ENCODE data around the gene RNF43. TPM values are rescaled to one million over a fixed set of nuclear protein-coding genes. Genes with fewer than 3 reads are reported as not detected.

RNF43 gene
- total RNA-seq, 4 donors from 2014 or later: 6.4 to 13.8 (median 8.1) TPM

Other genes starting within 250 kb of the RNF43 start
- gene EPX, start 224.8 kb downstream of the RNF43 start, total RNA-seq: not detected
- 10 to 100 TPM in 2 of 4 donors, 1 to 10 TPM in 2; 5.3 to 10.8 (median 9.3) TPM for gene MKS1, start 198.3 kb downstream of the RNF43 start, total RNA-seq
- gene LPO, start 178.9 kb downstream of the RNF43 start, total RNA-seq: 1 to 10 TPM in 1 of 4 donors, under 1 TPM in 1, not detected in 2; 0.27 to 2.5 TPM
- not detected for gene MPO, start 136.6 kb downstream of the RNF43 start, total RNA-seq
- gene TSPOAP1, start 88.7 kb downstream of the RNF43 start, total RNA-seq: 10 to 100 TPM in 1 of 4 donors, 1 to 10 TPM in 3; 2.9 to 16.0 (median 3.3) TPM
- gene SUPT4H1, start 65.3 kb downstream of the RNF43 start, total RNA-seq: 10 to 100 TPM; 29.9 to 54.9 (median 37.0) TPM
- gene HSF5, start 70.9 kb upstream of the RNF43 start, total RNA-seq: under 1 TPM in 1 of 4 donors, not detected in 3; under 0.01 TPM
- gene MTMR4, start 97.1 kb upstream of the RNF43 start, total RNA-seq: 10 to 100 TPM; 21.7 to 34.5 (median 28.0) TPM